LNCaP clone FGC (cell line): ENCODE results near the gene KARS1.

ENCODE experiments used
- DNase-seq: peaks from one replicate; pipeline ENCODE4 v3.0.0-alpha.2; 2011; ENCODE audit warnings: low read depth
- H3K4me3 ChIP-seq: 2 replicates; pipeline ENCODE4 v1.5.1; 2011; ENCODE audit warnings: mild to moderate bottlenecking, low read depth, low read length, control low read depth
- TF ChIP-seq, protein P1 (sequence below): IDR thresholded peaks from 2 replicates; pipeline ENCODE4 v1.5.1; 2012; ENCODE audit warnings: mild to moderate bottlenecking; ENCODE audit not compliant: control insufficient read depth, insufficient read depth; ENCODE audit errors: extremely low read depth

The KARS1 gene

DNA sequence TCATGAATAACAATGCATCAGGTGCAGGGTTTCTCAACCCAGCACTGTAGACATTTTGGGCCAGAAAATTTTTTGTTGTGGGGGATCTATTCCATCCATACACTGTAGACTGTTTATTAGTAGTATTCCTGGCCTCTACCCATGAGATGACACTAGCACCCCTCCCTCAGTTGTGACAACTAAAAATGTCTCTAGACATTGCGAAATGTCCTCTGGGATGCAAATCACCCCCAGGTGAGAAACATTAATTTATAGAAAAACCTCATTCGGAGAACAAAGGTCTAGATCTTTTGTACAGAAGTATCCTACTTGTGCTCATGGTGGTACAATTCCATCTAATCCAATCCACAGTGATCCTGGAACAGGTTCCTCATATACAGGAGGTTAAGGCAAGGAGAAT lies 28.7 kb downstream of the KARS1 start:
- TF ChIP-seq, protein P1, sequence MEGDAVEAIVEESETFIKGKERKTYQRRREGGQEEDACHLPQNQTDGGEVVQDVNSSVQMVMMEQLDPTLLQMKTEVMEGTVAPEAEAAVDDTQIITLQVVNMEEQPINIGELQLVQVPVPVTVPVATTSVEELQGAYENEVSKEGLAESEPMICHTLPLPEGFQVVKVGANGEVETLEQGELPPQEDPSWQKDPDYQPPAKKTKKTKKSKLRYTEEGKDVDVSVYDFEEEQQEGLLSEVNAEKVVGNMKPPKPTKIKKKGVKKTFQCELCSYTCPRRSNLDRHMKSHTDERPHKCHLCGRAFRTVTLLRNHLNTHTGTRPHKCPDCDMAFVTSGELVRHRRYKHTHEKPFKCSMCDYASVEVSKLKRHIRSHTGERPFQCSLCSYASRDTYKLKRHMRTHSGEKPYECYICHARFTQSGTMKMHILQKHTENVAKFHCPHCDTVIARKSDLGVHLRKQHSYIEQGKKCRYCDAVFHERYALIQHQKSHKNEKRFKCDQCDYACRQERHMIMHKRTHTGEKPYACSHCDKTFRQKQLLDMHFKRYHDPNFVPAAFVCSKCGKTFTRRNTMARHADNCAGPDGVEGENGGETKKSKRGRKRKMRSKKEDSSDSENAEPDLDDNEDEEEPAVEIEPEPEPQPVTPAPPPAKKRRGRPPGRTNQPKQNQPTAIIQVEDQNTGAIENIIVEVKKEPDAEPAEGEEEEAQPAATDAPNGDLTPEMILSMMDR, result no peak
- no peak overlapping the region for H3K4me3 ChIP-seq
- DNase-seq, result no peak

DNA sequence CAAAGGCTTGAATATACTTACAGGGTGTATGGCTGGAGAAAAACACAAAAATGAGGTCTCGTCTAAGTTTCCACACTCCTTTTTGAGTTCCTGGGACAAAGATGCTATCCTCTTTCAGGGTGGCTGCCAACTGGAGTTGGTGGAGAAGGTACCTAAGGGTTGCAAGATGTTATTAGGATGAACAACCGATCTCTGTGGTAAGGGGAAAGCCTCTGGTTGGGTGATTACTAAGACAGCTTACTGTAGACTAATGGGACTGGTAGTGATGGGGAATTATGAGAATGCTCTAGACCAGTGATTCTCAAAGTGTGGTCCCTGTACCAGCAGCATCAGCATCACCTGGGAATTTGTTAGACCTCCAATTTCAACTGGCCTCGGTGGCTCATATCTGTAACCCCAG lies 30.3 kb downstream of the KARS1 start:
- TF ChIP-seq, protein P1, result no peak
- no peak overlapping the region for H3K4me3 ChIP-seq
- DNase-seq, result no peak

DNA sequence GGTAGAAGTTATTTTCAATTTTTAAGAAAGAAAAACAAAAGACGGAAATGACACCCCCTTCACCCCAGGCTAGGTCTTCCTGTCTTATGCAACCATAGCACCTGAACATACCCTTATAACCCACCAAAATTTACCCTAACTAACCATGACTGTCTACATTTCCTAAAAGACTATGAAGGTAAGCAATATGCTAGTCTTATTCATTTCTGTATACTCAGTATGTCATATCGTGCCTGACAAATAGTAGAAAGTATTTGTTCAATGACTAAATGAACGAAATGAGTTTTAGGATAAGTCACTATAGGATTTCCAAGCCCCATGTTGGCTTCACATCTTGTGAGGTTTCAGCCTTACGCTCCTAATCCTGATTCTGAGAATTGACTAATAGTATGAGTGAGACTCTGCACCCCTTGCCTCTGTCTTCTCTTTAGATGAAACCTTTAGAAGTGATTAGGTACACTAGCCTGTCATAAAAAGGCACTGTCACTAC lies 30.9 kb downstream of the KARS1 start:
- no peak overlapping the region for H3K4me3 ChIP-seq
- TF ChIP-seq, protein P1, result no peak

DNA sequence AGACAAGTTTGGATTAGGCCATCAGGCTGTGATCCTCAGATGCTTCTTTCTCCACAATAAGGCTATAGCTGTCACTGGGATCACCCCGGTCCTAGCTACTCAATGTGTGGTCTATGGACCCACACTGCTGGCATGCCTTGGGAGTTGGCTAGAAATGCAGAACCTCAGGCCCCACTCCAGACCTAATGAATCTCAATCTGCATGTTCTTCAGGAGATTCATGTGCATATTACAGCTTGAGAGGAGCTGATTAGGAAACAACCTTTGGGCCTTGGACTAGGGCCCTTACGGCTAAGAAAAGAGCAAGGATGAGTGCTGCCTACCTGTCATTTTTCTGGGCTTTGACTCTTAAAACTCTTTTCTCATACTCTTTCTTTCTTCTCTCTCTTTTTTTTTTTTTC lies 31.8 kb downstream of the KARS1 start:
- no peak for DNase-seq
- H3K4me3 ChIP-seq, result no peak overlapping the region
- TF ChIP-seq, protein P1, result no peak

More for the DNA sequence above, 30.9 kb downstream of the KARS1 start:
- DNase-seq, result no peak

DNA sequence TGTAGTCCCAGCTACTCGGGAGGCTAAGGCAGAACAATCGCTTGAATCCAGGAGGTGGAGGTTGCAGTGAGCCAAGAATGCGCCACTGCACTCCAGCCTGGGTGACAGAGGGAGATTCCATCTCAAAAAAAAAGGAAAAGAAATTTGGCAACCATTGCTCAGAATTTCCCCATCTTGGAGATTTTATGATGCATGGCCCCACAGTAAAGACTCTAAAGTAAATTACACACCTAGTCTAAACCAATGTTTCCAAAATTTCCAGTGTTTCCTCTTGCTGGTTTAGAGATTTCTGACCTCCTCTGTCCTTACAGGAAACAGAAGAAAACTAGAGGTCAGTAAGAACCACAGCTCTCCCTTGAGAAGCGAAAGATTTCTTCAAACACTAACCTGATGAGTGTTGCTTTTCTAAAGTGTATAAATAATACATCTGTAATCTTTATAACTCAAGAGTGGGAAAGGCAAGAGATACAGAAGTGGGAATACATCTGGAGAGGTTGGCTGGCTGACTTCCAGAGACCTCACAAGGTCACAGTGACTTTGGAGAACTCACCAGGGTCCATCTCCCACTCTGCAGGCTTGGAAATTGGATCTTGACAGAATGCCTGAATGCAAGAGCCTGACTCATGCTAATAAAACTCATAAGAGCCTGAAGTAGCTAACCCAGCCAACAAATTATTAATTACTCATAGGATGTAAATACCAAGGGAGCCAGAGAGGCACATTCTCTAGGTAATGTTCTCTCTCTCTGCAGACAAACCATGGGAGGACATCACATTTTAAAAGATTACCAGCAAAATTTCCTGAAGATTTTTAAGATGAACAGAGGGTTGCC lies 33.2 kb downstream of the KARS1 start:
- H3K4me3 ChIP-seq, result no peak overlapping the region
- DNase-seq, result no peak
- TF ChIP-seq, protein P1, result no peak

DNA sequence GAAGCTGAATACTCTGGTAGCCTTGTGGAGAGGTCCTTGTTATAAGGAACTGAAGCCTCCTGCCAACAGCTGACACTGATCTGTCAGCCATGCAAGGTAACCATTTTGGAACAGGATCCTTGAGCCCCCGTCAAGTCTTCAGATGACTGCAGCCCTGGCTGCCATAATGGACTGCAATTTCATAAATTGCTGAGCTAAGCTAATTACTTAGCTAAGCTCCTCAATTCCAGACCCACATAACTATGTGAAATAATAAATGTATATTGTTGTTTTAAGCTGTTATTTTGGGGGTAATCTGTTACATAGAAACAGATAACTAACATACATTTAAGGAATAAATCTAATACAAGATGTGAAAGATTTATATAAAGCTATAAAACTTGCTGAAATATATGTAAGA lies 41.0 kb downstream of the KARS1 start:
- DNase-seq, result no peak
- no peak overlapping the region for H3K4me3 ChIP-seq
- TF ChIP-seq, protein P1, result no peak
